NCI-H526 treated with DMSO at 0.1 percent for 48 hours (cell line): ENCODE data around the gene MAP3K5.
"Not testable (repeated sequence)": the region's sequence is repeated elsewhere in the genome, so short reads cannot be mapped to it uniquely, and the experiment has no call there.

ENCODE experiments used
- DNase-seq: peaks from one replicate; lab custom pipeline; 2025; lab: John Stamatoyannopoulos, UW

The MAP3K5 gene

DNA sequence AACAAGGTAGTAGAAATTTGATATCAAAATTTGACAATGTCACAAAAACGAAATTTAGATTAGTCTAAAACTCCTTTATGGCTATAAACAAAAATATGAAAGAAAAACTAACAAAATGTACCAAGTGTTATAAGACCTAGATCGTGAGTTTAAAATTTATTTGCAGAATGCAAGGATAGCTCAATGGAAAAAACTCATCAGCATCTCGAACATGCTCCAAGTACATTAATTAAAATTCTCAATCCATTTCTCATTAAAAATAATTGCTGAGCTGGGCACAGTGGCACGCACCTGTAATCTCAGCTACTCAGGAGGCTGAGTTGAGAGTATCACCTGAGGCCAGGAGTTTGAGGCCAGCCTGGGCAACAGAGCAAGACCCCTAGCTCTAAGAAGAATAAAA, 70.8 kb downstream of the MAP3K5 start:
- no peak for DNase-seq

DNA sequence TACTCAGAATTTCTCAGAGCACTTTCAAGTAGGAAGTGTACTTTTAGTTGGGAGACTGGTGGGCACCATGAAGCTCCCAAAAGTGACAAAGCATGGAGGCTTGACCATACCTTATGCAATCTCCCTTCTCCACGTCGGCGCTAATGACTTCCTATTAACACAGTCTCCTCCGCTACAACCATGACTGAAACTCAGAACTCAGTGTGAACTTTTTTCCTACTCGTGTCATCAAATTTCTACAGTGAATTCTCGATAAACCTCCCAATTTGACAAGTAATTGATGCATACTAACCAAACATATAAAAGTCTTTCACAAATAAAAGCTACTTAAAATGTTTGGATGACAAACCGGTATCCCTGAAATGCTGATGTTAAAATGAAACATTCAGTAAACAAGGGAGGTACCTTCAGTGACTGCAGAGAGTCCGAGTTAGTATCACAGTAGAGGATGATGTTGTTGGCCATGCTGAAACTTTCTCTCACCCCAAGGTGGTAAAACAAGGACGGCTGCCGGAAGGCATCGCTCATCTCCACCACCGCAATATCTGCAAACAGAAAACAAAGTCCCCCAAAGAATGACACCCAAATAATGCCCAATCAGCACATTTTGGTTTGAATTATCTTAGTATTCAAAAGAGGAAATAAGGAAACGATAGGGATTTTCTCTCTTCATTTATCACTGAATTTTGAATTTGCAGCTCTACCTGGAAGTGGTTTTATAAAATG, 72.1 kb downstream of the MAP3K5 start:
- DNase-seq = no peak

DNA sequence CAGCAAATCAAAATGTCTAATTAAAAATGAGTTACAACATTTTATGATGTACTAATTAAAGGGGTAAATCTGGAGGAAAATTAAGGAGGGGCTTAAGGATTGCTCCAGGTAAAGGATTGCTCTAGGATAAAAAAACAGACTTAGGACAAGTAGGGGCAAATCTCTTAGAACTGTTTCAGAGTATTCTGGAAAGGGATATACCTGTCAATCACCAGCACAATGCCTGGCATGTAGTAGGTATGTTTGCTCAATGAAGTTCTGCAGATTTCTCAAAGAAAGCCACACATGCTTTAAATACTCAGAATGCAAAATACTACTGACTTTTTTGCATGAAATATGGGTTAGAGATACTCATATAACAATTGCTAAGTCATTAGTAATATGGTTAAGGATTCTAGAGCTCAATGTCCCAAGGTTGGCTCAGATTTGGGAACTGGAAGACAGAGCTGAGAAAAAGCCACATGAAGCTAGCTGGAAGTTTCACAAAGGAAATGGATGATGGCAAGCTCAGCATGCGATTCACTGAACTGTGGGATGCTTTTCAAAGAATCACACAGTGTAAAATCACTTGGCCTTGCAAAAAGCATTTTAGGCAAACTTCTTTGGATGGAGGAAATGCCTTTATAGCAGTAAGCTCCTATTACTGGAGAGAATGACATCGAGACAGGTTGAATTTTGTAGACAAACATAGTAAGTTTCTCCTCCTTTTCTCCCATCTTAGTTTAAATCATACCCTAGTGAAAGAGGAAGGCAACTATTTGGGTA, 72.8 kb downstream of the MAP3K5 start:
- DNase-seq = no peak

DNA sequence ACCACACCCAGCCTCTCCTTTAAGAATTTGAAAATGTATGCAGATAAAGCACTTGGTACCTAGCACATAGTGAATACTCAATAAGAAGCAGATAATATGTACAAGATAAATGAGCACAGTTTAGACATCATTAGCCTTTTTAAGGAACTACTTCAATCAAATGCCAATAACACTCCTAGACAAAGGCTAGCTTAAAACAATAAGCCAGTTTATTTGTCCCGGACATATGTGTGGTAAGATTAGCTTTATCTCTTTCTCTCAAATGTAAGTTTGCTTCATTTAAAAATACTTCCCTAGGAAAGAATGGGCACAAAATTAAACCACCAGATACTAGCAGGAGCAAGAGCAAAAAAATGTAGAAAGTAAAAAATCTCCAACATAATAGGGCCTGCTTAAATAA, 73.8 kb downstream of the MAP3K5 start:
- no peak for DNase-seq

DNA sequence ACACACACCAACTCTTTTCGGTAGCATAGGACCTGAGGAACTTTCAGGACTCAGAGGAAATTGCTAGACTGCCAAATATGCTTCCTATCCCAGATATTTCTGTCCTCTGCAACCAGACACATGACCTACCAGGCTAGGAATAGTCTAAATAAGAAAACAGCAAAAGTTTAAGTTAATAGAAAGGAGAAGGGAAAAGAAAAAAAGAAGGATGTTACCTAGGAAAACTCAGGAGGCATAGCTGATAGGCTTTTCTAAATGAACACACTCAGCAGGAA, 74.6 kb downstream of the MAP3K5 start:
- no peak for DNase-seq

DNA sequence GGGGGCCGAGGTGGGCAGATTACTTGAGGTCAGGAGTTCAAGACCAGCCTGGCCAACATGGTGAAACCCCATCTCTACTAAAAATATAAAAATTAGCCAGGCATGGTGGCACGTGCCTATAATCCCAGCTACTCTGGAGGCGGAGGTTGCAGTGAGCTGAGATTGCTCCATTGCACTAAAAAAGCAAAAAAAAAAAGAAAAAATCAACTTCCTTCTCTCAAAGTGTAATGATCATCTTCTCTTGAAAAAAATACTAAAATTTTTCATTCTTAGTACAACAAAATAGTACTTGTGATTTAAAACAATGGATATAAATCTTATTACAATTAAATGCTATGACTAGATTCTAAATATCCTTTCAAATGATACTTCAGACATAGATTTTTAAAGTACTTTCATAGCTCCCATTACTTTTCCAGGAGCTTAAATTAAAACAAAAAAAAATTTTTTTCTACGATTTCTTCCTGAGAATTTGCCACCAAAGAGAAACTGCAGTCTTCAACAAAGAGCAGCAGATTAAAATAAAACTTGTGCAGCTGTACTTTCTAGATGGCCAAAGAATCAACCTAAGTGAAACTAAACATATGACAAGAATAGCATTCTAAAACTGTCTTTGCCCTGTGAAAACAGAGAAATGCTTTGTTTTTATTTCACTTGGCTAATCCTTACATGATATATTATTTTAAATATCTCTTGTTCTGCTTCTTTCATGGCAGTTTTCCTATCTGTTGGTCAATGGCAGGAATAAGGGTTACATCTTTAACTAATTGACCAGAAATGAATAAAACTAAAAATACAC, 75.2 kb downstream of the MAP3K5 start:
- DNase-seq = no peak

DNA sequence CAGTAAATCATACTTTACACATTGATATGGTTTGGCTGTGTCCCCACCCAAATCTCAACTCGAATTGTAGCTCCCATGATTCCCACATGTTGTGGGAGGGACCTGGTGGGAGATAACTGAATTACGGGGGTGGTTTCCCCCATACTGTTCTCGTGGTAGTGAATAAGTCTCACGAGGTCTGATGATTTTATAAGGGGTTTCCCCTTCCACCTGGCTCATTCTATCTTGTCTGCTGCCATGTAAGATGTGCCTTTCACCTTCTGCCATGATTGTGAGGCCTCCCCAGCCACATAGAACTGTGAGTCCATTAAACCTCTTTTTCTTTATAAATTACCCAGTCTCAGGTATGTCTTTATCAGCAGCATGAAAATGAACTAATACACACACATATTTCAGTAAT, 79.6 kb downstream of the MAP3K5 start:
- DNase-seq = not testable (repeated sequence)

DNA sequence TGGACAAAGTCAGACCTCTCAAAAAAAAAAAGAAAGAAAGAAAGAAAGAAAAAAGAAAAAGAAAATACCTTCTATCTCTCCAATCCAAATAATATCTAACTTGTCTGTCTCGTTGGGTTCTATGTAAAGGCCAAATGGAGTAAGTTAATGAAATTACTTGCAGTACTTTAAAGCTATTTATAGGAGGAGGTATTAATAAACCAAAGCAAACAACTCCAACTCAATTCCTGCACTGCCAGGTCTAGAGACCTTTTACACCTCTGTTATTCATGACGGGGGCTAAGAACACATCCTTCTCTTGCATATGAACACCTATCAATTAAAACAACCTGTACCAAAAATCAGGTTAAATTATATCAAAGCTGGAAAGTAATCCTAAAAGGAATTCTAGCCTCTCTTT, 80.6 kb downstream of the MAP3K5 start:
- DNase-seq = no peak

DNA sequence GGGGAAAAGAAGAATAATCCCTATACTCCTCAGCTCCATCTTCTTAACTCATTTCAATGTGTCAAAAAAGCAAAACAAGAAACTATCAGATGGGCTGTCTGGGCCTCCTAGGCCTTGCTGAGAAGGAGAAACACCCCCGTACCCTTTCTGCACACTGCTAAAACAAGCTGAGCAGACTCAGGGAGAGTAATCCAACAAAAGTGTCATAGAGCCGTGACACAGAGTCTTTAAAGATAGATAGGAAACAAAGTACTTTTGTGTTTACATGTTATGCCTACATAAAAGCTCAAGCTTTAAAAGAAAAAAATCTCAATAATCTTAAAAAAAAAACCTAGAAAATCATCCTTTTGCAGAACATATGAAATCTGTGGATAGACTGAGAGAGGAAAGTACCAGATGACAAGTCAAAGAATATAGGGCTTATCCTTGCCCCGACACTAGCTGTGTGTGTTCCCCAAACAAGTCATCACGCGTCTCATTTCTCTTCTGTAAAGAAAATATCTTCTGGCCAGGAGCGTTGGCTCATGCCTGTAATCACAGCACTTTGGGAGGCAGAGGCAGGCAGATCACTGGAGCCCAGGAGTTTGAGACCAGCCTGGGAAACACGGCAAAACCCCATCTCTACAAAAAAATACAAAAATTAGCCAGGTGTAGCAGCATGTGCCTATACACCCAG, 81.3 kb downstream of the MAP3K5 start:
- no peak for DNase-seq

DNA sequence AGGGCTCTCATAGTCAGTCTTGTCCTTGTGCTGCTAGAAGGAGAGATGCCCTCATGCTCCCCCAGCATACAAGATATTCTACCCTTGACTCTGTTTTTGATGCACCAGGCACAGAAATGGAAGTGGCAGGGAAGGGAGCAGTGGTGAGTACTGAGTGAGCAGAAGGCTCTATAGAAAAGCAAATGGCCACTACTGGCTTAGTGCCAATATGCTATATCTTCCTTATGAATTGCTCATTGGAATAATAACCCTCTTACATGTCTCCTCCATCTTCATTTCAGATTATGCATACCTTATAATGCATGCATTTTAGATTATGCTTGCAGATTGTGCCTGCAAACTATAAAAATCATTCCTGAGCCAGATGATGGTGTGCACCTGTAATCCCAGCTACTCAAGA, 82.8 kb downstream of the MAP3K5 start:
- no peak for DNase-seq

DNA sequence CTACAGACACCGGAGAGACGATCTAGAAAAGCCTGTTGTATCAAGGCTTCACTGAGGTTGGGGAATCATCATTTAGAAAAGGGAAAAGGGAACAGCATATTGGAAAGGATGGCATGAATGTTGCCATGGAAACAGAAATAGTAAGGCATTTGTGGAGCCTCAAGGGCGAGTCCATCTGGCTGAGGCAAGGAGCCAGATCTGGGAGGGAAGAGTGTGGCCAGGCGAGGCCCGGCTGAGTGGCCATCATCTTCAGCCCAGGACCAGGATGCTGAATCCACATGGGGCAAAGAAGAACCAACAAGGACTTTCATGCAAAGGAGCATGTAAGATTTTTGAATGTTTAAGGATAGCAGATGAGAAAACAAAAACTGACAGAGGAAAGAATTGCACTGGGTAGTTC, 85.8 kb downstream of the MAP3K5 start:
- no peak for DNase-seq

DNA sequence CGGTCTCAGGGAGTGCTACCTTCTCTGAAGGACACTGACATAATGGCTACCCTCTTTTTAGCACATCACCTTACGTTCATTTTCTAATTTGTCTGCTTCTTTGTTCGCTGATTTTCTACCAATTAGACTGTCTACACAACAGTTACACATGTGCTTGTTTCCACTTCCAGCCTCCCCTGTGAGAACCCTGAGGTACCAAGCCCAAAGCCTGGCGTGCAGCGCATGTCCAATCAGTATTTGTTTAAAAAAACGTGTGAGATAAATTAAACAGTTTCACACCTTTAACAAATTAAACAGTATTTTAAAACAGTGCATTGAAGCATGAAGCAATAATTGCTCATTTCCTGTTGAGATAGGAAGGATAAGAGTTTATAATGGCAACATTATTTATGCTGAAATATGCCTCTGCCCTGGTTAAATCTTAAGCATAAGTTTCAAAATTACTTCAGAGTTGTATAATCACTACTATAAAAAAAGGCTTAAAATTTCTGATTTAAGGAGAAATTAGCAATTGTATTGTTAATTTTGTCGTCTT, 88.9 kb downstream of the MAP3K5 start:
- no peak for DNase-seq

DNA sequence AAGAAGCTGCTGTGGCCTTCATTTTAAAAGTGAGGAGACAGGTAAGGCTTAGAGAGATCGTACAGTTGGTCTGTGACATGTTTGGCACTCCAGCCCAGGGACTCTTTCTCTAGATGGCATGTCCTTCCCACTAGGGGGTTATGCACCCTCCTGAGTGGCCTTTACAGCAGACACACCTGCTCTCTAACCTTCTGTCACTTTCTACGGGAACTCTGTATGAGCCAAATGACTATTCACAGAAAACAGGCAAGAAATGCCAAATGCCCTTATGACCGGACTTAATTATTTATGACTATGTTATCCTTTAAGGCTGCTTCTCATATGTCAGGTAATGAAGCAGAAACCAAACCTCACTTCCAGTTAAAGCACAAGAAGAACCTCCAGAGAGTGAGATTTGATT, 91.2 kb downstream of the MAP3K5 start:
- no peak for DNase-seq

DNA sequence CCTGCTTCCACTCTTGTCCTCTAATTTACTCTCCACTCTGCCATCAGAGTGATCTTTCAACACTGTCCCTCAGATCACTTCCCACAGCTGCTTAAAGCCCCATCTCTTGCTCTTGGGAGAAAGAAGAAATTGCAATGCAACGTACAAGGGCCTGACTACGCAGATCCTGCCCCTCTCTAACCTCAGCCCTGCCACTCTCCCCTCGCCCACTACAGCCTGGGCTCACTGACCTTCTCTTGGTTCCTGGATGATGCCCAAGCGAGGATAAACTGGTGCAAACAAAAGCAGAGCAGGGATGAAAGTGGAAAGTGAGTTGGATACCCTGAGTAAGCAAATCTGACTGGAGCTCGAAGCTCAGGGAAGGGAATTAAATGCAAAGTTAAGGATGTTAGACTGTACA, 92.9 kb downstream of the MAP3K5 start:
- DNase-seq = no peak

DNA sequence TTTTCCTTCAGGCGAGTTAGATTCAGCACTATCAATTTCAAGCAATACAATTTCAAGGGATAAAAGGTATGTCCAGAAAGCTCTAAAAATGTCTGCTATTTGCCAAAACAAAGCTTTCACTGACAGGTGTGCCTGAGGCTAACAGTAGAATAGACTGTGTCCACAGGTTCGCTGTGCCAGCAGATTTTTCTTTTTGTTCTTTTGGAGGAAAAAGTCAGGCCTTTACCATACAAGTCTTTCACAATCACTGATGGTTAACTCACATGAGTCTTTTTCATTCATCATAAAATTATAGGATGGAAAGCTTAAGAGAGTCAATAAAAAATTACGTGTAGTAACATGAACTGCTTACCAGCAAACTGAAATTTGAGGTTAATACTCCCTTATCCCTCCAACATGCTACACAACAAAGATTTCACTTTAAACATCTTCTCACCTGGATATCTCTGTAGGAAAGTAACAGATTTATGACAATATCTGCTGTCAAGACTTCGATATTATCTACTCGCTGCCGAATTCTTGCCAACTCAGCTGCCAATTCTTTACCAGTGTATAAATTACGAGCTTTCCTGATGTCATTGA, 95.4 kb downstream of the MAP3K5 start:
- no peak for DNase-seq

DNA sequence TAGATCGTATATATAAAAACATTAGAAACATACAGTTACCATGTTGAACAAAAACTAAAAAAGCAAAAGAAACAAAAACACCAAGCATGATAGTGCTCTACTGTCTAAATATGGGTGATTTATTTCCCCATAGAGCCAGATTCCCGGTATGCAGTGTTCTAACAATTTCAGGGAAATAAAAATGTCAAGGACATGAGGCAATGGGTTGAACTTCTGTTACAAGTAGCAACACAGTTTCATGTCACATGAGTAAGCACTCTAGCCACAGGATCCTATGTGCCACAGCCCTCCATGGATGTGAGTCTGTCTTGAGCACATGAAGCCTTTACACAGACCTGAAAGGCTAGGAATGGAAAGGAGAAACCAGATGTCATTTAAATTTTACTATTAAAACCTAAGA, 96.0 kb downstream of the MAP3K5 start:
- no peak for DNase-seq

DNA sequence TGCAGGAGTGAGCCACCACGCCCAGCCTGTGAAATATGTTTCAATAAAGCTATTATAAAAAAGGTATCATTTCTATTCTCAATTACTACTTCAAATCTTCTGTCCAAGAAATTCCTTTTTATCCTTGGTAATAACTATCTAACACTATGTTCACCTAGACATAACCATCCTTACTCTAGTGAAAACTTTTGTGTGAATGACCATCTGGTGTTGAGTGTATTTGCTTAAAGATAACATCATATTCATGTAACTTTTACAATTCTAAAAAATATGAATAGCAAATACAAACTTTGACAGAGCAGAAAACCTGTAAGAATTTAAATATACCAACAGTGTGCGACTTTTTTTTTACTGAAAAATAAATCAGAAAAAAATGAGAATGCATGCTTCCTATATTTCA, 96.9 kb downstream of the MAP3K5 start:
- no peak for DNase-seq

DNA sequence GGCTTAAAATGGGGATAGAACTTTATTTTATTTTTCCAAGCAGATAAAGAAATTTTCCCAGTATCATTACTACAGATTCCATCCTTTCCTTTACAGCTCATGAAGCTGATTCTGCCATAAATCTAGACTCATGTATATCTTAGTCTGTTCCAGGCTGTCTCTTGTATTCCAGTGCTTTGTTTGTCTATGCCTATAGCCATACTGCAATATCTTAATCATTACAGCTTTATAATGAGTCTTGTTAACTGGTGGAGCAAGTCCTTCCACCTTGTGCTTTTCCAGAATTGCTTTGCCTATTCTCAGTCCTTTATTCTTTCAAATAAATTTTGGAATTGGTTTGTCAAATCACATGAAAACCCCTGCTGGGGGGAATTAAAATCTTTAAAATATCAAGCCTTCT, 99.2 kb downstream of the MAP3K5 start:
- DNase-seq = no peak

DNA sequence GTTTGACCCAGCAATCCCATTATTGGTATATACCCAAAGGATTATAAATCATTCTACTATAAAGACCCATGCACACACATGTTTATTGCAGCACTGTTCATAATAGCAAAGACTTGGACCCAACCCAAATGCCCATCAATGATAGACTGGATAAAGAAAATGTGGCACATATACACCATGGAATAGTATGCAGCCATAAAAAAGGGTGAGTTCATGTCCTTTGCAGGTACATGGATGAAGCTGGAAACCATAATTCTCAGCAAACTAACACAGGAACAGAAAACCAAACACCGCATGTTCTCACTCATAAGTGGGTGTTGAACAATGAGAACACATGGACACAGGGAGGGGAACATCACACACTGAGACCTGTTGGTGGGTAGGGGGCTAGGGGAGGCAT, 104.4 kb downstream of the MAP3K5 start:
- not testable (repeated sequence) for DNase-seq

DNA sequence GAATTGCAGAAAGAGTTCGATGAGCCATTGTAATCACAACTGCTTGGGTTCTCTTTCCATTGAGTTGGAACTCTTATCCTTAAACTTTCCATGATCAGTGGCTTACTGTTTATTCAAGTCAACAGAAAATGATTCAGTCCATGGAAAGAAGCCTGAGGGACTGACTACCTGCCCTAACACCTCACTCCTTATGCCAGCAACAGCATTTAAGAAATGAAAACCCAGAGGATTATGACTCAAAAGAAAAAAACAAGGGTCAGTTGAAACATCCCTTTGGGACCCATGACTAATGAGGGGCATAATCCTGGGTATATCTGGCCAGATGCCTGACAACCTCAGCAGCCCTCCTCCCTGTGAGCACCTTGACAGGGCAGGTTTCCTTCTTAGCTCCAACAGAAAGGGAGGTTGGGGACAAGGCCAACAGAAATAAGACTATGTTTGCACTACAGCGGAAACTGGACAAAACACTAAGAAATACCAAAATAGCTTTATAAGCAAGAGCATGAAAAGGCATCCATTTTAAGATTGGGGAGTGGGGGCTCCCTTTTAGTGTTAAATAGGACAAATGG, 106.7 kb downstream of the MAP3K5 start:
- DNase-seq = no peak

DNA sequence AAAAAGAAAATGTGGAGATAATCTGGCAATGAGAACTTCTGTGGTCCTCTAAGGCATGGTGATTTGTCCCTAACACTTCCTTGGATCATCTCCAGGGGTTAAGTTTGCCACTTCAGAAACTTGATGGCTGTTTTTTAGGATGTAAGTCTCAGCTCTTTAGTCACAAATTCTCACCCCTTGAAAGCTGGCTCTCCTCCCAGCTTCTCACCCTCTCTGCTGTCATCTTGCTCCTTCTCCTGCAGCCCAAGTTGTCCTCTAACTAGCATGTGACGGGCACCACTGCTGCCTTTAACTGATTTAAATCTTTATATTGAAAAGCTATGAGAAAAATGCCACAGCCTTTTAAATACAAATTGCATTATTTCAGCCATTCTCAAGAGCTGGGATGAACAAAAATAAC, 107.8 kb downstream of the MAP3K5 start:
- no peak for DNase-seq
